ENCODE data around the gene UBE2D1. TPM values are rescaled to one million over a fixed set of nuclear protein-coding genes. Genes with fewer than 3 reads are reported as not detected.

Gene UBE2D1
- total RNA-seq, 1 experiment from 2014 or later, result 21.0 TPM

DNA sequence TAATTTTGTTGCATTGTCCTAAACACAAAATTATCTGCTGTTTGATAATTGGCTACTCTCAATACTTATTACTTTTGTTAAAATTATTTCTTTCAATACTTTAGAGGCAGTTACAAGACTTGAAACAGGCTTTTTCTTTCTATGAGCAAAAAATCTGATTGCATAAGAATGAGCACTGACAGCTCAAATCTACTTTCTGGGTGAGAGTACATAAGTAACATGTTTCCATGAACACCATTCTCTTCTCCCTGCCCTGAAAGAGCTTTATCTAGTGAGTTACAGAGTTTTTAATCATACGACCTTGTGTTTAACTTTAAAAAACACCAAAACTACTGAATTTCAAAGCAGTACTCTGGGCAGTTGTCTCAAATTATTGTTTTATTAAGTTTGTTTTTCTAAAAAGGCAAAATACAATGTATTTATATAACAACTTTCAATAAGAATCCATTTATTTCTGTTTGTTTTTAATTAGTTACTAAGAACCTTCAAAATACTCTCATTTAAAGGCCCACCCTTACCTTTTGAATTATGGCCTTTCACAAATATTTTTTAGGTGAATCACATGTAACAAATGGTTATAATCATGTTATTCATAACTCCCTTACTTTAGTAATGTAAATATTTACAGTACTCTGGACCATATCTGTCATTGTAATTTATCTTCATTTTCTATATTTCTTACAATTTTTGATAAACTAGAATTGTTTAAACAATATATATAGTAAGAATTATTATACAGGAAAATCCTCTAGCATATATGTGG lies 27.4 kb downstream of the UBE2D1 start:
- DNase-seq (ENCODE audit: low read depth, low spot score), result no peak
- CTCF ChIA-PET, result no interaction called here
- Histone ChIP-seq H3K4me1 (ENCODE audit: control insufficient read depth, insufficient read depth, low read length) (no peaks in the 10 kb centered on the region), H3K27ac (ENCODE audit: low read length) (no peak overlapping the region), H3K9me3 (ENCODE audit: control insufficient read depth, insufficient read depth, low read depth, low read length) (no peaks in the 10 kb centered on the region), H3K36me3 (ENCODE audit: control insufficient read depth, insufficient read depth, low read length) (no peaks in the 10 kb centered on the region), H3K4me3 (ENCODE audit: low read depth in 2 of 2, low read length in 2 of 2) (no peak overlapping the region), H3K27me3 (ENCODE audit: control insufficient read depth, insufficient read depth, low read length) (no peaks in the 10 kb centered on the region)
- POLR2A ChIA-PET, result no interaction called here
- ATAC-seq, result no peak
- intact Hi-C loops (cut with micrococcal nuclease; ENCODE audit: unreplicated experiment) (no loop called here), in situ Hi-C loops (cut with HindIII; ENCODE audit: low pct_unique_long_range_greater_than_20kb, low sequenced_read_pairs) (no loop called here)
- TF ChIP-seq POLR2AphosphoS5 (IDR thresholded peaks at IDR 0.05; ENCODE audit: low read depth, low read length), result no peak
- no TSS peak for BruUV-seq (replicated peaks)

GRCh38 chr10:58367069-58367468 lies 32.3 kb downstream of the UBE2D1 start:
- ChIA-PET POLR2A (no interaction called here), CTCF (no interaction called here)

More at GRCh38 chr10:58367069-58367468, 32.3 kb downstream of the UBE2D1 start:
- Histone ChIP-seq H3K27ac (ENCODE audit: low read length) (no peak overlapping the region), H3K4me1 (ENCODE audit: control insufficient read depth, insufficient read depth, low read length) (no peaks in the 10 kb centered on the region), H3K4me3 (ENCODE audit: low read depth in 2 of 2, low read length in 2 of 2) (no peak overlapping the region), H3K36me3 (ENCODE audit: control insufficient read depth, insufficient read depth, low read length) (peaks cover 6% of the 10 kb centered on the region; the same call in 1 of the 2 replicates), H3K9me3 (ENCODE audit: control insufficient read depth, insufficient read depth, low read depth, low read length) (no peaks in the 10 kb centered on the region), H3K27me3 (ENCODE audit: control insufficient read depth, insufficient read depth, low read length) (no peaks in the 10 kb centered on the region)
- ATAC-seq (no peak), DNase-seq (ENCODE audit: low read depth, low spot score) (no peak)
- no TSS peak for BruUV-seq (replicated peaks)
- in situ Hi-C loops (cut with HindIII; ENCODE audit: low pct_unique_long_range_greater_than_20kb, low sequenced_read_pairs) (no loop called here), intact Hi-C loops (cut with micrococcal nuclease; ENCODE audit: unreplicated experiment) (no loop called here)
- TF ChIP-seq CTCF (IDR thresholded peaks at IDR 0.05) (no peak), POLR2AphosphoS5 (IDR thresholded peaks at IDR 0.05; ENCODE audit: low read depth, low read length) (no peak), TCF7L2 (IDR thresholded peaks at IDR 0.05; ENCODE audit: low read depth, low read length) (no peak), SIN3A (IDR thresholded peaks at IDR 0.05; ENCODE audit: borderline replicate concordance, insufficient read depth, low read depth, low read length) (no peak), REST (IDR thresholded peaks at IDR 0.05; ENCODE audit: insufficient read depth in 1 of 2, low read depth in 2 of 2, low read length in 1 of 2) (no peak)

Measured in Panc1 (cell line).